HG02973 (cell line): Measurements from ENCODE around the gene FYB1.

Source experiments
- ATAC-seq: cut with Tn5 transposase; IDR thresholded peaks from one replicate; pipeline ENCODE4 v1.9.1; 2021; ENCODE audit warnings: moderate library complexity; ENCODE audit not compliant: unreplicated experiment

The FYB1 gene

GRCh38 chr5:39099831-39100230 is 119.5 kb downstream of the FYB1 start:
- ATAC-seq: no peak

DNA sequence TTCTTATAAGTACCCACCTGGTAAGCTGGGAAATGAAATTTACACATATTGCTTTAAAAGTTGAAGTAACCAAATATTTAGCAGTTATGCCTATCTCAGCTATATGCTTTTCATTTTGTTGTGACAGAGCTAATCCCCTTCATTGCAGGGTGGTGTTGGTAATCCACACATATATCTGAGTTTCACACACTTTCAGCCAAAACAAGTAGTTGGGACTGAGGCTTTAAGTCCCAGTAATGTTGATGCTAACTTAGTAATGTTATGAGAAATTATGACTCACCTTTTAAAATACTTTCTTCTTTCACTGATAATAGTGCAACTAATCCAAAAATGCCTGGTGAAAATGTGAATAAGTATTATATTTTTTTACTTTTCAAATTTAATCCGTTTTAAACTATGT is 126.0 kb downstream of the FYB1 start:
- no peak for ATAC-seq

- ATAC-seq: no peak
Measured at GRCh38 chr5:39092581-39093351, 126.6 kb downstream of the FYB1 start.

GRCh38 chr5:39091940-39092580 is 127.3 kb downstream of the FYB1 start:
- ATAC-seq: no peak

GRCh38 chr5:39083968-39084367 is 135.4 kb downstream of the FYB1 start:
- no peak for ATAC-seq

- ATAC-seq: no peak
Measured at GRCh38 chr5:39082995-39083394, 136.4 kb downstream of the FYB1 start.

DNA sequence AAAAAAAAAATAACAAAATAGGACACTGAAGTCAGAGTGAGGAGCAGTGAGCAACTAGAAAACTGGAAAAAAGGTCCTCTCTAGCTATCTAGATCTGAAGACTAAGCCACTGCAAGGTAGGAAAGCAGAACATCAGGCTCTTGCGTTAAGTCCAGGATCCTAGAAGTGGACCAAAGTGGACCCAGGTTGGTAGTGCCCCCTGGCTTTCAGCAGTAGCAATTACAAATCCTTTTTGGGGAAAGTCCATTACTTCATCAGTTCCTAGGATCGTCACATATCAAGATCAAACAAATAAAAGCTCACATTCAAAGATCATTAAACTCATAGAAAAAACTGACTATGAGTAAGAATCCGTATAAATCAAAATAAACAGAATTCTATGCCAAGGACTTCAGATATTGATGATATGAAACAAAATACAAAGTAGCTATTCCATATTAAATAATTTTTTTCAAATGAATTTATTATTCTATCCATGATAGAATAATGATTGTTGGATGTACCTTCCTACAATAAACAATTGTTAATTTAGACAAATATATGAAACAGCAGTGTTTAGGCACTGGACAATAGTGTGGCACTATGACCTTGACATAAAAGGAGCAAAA is 138.7 kb downstream of the FYB1 start:
- no peak for ATAC-seq

- ATAC-seq: no peak
Measured at GRCh38 chr5:39080168-39080567, 139.2 kb downstream of the FYB1 start.

GRCh38 chr5:39079147-39079546 is 140.2 kb downstream of the FYB1 start:
- ATAC-seq: no peak

GRCh38 chr5:39076757-39077728 is 142.3 kb downstream of the FYB1 start:
- no peak for ATAC-seq

- ATAC-seq: no peak
Measured at GRCh38 chr5:39076101-39076756, 143.1 kb downstream of the FYB1 start.

- ATAC-seq: peak; percentile 59
Measured at GRCh38 chr5:39074017-39074814, 145.1 kb downstream of the FYB1 start, which contains the start of gene RICTOR. TSS of gene RICTOR (minus strand) at chr5:39074399. CDS start at chr5:39074377, 22 bp downstream.

- ATAC-seq: peak; percentile 18
Measured at GRCh38 chr5:39073767-39074016, 145.7 kb downstream of the FYB1 start.

DNA sequence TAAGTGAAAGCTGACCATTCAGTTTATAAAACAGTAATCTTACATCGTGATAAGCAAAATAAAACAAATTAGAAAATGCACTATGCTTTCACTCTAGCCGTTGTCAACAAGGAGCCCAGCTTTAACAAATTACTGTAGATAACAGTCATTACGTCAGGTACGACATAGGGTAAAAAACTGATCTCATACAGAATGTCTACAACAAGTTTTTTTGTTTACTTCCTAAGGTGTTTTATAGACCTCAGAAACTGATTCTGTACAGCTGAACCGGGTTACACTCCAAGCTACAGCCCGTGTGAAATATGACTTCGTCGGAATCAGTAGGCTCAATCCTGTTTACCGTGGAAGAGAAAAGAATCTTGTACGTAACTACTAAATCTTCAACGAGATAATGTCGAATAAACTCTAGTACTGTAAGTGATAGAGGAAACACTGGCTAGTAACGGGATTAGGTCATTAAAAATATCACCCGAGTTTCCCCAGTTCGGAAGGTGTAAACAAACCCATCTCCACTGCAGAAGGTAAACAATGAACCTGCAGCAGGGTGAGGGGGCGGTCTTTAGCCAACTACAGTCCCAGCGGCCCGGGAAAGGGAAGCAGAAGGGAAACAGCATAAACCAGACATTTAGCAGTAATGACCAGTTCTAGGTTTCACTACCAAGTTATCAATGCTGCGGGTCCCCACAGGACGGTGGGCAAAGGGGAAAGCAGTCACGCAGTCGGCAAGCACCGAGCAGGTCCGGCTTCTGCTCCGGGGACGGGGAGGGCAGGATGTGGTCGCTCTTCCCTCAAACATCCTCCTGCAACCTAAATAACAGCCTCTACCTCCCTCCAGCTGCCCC is 146.2 kb downstream of the FYB1 start:
- peak; percentile 34 for ATAC-seq

DNA sequence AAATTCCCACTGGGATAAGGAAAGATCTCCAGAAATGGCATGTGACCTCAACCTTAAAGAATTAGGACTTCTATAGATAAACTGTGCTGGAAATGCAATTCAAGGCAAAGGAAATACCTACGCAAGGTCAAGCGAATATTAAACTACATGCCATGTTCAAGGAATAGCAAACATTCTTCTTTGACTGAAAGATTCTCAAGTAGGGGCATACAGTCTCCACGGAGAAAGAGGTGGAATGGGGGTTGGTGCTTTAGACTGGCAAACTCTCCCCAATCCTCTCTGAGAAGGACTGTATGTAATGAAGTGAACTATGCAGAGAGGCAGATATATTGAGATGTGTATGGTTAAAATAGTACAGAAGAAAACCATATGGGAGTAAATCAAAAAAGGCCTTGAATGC is 151.3 kb downstream of the FYB1 start:
- no peak for ATAC-seq

DNA sequence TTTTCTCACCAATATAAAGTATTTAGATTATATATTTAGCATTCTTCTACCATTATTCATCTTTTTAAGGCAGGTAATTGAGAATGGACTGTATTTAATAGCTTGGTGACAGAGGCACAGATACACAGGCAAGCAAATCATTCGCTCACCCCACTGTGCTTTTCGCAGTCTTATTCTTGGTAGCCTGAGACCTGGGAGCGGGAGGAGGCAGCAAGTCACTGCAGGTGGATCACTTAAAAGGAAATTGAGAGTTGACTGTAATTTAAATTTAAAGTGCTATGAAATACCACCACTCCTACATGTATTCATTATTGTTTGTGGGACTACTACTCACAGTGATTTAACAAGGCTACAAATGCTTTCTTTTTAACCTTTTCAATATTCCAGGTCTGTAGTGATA is 154.9 kb downstream of the FYB1 start:
- ATAC-seq: no peak

DNA sequence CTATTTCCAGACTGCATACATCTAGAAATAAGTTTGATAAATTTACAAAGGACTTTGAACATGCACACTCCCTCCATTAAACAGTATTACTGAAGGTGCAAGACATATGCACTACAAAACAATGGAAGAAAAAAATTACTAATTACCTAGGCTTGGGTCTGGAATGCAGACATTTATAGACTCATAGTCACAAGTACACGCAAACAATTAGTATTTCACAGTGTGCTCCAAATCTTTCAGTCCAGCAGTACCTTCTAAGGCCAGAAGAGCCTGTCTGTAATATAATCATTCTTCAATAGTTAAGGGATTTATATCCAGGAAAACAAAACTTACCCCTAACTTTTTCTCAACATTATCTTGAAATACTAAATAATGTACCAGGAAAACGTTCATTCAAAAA is 156.3 kb downstream of the FYB1 start:
- no peak for ATAC-seq

GRCh38 chr5:39062530-39062929 is 156.8 kb downstream of the FYB1 start:
- no peak for ATAC-seq

- ATAC-seq: no peak
Measured at GRCh38 chr5:39062104-39062503, 157.3 kb downstream of the FYB1 start.
